ENCODE measurements around the gene SLC34A3. TPM values are rescaled to one million over a fixed set of nuclear protein-coding genes. Genes with fewer than 3 reads are reported as not detected.

The SLC34A3 gene
- total RNA-seq, 1 experiment from 2014 or later: 0.13 TPM

GRCh38 chr9:137240318-137240840, 9.7 kb downstream of the SLC34A3 start (continued):
- TF ChIP-seq FOXJ3 (CRISPR knock-in tag; IDR thresholded peaks at IDR 0.05; ENCODE audit: borderline replicate concordance): no peak
- TF ChIP-seq, protein P1, sequence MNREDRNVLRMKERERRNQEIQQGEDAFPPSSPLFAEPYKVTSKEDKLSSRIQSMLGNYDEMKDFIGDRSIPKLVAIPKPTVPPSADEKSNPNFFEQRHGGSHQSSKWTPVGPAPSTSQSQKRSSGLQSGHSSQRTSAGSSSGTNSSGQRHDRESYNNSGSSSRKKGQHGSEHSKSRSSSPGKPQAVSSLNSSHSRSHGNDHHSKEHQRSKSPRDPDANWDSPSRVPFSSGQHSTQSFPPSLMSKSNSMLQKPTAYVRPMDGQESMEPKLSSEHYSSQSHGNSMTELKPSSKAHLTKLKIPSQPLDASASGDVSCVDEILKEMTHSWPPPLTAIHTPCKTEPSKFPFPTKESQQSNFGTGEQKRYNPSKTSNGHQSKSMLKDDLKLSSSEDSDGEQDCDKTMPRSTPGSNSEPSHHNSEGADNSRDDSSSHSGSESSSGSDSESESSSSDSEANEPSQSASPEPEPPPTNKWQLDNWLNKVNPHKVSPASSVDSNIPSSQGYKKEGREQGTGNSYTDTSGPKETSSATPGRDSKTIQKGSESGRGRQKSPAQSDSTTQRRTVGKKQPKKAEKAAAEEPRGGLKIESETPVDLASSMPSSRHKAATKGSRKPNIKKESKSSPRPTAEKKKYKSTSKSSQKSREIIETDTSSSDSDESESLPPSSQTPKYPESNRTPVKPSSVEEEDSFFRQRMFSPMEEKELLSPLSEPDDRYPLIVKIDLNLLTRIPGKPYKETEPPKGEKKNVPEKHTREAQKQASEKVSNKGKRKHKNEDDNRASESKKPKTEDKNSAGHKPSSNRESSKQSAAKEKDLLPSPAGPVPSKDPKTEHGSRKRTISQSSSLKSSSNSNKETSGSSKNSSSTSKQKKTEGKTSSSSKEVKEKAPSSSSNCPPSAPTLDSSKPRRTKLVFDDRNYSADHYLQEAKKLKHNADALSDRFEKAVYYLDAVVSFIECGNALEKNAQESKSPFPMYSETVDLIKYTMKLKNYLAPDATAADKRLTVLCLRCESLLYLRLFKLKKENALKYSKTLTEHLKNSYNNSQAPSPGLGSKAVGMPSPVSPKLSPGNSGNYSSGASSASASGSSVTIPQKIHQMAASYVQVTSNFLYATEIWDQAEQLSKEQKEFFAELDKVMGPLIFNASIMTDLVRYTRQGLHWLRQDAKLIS (CRISPR knock-in tag; IDR thresholded peaks at IDR 0.05; ENCODE audit: borderline replicate concordance): no peak
- no peak; the same call in 1 of the 2 replicates for TF ChIP-seq ZNF281 (CRISPR knock-in tag; IDR thresholded peaks at IDR 0.05)
- peak; percentile 76; the same call in 1 of the 2 replicates for TF ChIP-seq ESRRA (CRISPR knock-in tag; IDR thresholded peaks at IDR 0.05; ENCODE audit: borderline replicate concordance)
- no peak for TF ChIP-seq CREB1 (CRISPR knock-in tag; IDR thresholded peaks at IDR 0.05)
- TF ChIP-seq, protein P2, sequence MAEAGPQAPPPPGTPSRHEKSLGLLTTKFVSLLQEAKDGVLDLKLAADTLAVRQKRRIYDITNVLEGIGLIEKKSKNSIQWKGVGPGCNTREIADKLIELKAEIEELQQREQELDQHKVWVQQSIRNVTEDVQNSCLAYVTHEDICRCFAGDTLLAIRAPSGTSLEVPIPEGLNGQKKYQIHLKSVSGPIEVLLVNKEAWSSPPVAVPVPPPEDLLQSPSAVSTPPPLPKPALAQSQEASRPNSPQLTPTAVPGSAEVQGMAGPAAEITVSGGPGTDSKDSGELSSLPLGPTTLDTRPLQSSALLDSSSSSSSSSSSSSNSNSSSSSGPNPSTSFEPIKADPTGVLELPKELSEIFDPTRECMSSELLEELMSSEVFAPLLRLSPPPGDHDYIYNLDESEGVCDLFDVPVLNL (CRISPR knock-in tag; IDR thresholded peaks at IDR 0.05; ENCODE audit: borderline replicate concordance, low read depth): no peak
- no peak for TF ChIP-seq PRRX2 (CRISPR knock-in tag; IDR thresholded peaks at IDR 0.05)
- no peak for TF ChIP-seq HMGA2 (CRISPR knock-in tag; IDR thresholded peaks at IDR 0.05)
- TF ChIP-seq ZNF416 (CRISPR knock-in tag; IDR thresholded peaks at IDR 0.05): no peak
- no peak for TF ChIP-seq CTCF (IDR thresholded peaks at IDR 0.05)
- TF ChIP-seq, protein P3, sequence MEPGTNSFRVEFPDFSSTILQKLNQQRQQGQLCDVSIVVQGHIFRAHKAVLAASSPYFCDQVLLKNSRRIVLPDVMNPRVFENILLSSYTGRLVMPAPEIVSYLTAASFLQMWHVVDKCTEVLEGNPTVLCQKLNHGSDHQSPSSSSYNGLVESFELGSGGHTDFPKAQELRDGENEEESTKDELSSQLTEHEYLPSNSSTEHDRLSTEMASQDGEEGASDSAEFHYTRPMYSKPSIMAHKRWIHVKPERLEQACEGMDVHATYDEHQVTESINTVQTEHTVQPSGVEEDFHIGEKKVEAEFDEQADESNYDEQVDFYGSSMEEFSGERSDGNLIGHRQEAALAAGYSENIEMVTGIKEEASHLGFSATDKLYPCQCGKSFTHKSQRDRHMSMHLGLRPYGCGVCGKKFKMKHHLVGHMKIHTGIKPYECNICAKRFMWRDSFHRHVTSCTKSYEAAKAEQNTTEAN (CRISPR knock-in tag; IDR thresholded peaks at IDR 0.05): peak; percentile 80; the same call in 1 of the 2 replicates
- TF ChIP-seq ZNF263 (CRISPR knock-in tag; IDR thresholded peaks at IDR 0.05; ENCODE audit: low read depth): peak; percentile 37; the same call in 1 of the 2 replicates
- TF ChIP-seq OVOL2 (CRISPR knock-in tag; IDR thresholded peaks at IDR 0.05; ENCODE audit: borderline replicate concordance): no peak
- TF ChIP-seq ERG (CRISPR knock-in tag; IDR thresholded peaks at IDR 0.05): no peak
- TF ChIP-seq USF1 (CRISPR knock-in tag; IDR thresholded peaks at IDR 0.05): peak; percentile 57; the same call in 1 of the 2 replicates
- TF ChIP-seq, protein P4, sequence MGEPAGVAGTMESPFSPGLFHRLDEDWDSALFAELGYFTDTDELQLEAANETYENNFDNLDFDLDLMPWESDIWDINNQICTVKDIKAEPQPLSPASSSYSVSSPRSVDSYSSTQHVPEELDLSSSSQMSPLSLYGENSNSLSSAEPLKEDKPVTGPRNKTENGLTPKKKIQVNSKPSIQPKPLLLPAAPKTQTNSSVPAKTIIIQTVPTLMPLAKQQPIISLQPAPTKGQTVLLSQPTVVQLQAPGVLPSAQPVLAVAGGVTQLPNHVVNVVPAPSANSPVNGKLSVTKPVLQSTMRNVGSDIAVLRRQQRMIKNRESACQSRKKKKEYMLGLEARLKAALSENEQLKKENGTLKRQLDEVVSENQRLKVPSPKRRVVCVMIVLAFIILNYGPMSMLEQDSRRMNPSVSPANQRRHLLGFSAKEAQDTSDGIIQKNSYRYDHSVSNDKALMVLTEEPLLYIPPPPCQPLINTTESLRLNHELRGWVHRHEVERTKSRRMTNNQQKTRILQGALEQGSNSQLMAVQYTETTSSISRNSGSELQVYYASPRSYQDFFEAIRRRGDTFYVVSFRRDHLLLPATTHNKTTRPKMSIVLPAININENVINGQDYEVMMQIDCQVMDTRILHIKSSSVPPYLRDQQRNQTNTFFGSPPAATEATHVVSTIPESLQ (CRISPR knock-in tag; IDR thresholded peaks at IDR 0.05): no peak
- TF ChIP-seq, protein P5, sequence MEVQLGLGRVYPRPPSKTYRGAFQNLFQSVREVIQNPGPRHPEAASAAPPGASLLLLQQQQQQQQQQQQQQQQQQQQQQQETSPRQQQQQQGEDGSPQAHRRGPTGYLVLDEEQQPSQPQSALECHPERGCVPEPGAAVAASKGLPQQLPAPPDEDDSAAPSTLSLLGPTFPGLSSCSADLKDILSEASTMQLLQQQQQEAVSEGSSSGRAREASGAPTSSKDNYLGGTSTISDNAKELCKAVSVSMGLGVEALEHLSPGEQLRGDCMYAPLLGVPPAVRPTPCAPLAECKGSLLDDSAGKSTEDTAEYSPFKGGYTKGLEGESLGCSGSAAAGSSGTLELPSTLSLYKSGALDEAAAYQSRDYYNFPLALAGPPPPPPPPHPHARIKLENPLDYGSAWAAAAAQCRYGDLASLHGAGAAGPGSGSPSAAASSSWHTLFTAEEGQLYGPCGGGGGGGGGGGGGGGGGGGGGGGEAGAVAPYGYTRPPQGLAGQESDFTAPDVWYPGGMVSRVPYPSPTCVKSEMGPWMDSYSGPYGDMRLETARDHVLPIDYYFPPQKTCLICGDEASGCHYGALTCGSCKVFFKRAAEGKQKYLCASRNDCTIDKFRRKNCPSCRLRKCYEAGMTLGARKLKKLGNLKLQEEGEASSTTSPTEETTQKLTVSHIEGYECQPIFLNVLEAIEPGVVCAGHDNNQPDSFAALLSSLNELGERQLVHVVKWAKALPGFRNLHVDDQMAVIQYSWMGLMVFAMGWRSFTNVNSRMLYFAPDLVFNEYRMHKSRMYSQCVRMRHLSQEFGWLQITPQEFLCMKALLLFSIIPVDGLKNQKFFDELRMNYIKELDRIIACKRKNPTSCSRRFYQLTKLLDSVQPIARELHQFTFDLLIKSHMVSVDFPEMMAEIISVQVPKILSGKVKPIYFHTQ (CRISPR knock-in tag; IDR thresholded peaks at IDR 0.05): no peak
- TF ChIP-seq ZNF671 (CRISPR knock-in tag; IDR thresholded peaks at IDR 0.05): no peak

Data from WTC11 (cell line).